HG03045 (cell line): ENCODE measurements around the gene U2AF2.
"Not testable (repeated sequence)": the region's sequence is repeated elsewhere in the genome, so short reads cannot be mapped to it uniquely, and the experiment has no call there.

Source experiments
- ATAC-seq: cut with Tn5 transposase; IDR thresholded peaks from one replicate; pipeline ENCODE4 v1.9.1; 2021; ENCODE audit warnings: mild to moderate bottlenecking, moderate library complexity; ENCODE audit not compliant: unreplicated experiment

Gene U2AF2

GRCh38 chr19:55700813-55701212 lies 46.0 kb downstream of the U2AF2 start:
- no peak for ATAC-seq

- no peak for ATAC-seq
These were observed 47.3 kb downstream of the U2AF2 start for GRCh38 chr19:55702131-55702627.

DNA sequence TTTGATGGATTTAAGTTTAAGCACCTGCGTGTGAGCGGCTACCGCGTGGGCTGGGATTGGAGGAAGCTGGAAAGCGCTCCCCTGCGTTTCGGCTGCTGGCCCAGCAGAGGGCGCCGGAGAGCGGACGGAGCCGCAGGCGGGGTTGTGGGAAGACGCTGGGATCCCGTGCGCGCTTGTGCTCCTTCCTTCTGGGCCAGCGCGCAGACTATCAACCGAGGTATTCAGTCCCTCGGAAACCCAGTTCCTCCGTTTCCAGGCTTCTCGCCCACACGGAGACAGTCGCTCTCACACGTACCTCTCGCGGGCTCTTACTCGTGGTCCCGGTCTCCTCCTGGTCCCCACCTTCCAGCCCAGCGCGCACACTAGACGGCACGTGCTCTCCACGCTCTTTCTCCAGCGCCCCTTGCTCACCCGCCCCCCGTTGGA lies 49.0 kb downstream of the U2AF2 start:
- no peak for ATAC-seq

DNA sequence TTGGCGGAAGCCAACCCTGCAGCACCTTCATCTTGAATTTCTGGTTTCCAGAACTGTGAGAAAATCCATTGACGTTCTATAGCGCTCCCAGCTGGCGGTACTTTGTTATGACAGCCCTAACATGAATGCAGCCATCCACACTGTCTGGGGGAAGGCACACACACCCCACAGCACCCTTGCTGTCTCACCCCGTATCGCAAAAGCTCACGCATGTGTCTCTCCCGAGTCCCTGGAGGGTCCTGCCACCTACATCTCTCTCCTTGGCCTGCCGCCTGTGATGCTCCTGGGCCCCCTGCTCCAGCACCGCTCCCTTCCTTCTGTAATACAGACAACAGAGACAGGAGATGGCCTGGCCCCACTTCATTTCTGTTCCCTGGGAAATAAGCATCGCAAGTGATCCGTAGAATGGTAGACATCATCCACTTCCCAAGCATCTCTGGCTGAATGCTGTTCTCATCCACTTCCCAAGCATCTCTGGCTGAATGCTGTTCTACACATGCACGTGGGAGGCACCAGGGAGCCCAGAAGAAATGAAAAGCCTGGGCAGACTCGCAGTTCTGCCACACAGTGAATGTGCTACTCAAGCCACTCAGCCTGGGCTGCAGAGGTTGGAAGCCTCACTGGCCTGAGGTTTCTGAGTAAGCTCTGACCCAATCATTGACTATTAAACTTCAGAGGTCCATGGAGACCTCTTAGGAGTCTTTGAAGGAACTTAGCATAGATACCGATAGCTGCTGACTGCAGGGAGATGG lies 49.8 kb downstream of the U2AF2 start:
- no peak for ATAC-seq

GRCh38 chr19:55705972-55706371 lies 51.1 kb downstream of the U2AF2 start:
- no peak for ATAC-seq

DNA sequence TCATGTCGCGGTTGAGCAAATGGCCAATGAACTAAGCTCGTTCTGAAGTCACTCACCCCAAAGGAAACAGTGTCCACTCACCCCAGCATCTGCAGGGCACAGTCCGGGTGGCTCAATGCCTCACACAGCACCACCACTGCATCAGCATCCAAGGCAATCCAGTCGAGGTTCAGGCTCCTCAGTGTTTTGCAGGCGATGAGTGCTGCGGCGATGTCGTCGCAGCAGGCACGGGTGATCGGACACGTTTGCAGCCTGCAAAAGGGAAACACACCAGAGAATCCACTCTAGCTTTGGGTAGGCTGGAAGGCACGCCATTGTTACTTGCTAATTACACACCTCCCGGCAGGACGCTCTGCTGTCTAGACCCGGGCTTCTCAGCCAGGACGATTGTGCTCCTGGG lies 56.9 kb downstream of the U2AF2 start:
- no peak for ATAC-seq

DNA sequence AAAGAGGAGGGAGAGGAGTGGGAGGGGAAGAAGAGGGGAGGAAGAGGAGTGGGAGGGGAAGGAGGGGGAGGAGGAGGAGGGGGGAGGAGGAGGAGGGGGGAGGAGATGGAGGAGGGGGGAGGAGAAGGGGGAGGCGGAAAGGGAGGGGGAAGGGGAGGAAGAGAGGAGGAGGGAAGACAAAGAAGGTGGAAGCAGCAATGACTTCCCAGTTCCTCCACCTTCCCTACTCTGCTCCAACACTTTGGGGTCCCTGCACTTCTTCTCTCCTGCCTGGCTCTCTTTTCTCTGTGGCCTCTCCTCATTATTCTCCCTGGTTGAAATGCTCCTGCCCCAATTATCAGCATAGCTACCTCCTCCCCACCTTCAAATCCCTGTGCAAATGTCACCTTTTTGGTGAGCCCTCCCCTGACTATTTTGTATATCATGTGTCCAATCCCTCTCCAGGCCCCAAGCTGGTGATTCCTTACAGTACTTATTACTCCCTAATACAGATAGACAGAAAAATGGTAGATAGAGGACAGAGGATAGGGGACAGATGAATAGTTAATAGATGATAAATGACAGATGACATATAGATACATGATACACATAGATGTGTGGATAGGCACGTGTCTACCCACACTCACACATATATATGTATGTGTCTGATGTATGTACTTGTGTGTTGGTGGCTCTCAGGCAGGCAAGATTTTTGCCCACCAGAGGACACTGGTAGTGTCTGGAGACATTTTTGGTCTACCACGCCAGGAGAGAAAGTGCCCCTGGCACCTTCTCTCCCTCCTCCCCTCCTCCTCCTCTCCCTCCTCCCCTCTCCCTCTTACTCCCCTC lies 58.2 kb downstream of the U2AF2 start:
- ATAC-seq = no peak

- no peak for ATAC-seq
These were observed 61.7 kb downstream of the U2AF2 start for GRCh38 chr19:55716531-55716930.

DNA sequence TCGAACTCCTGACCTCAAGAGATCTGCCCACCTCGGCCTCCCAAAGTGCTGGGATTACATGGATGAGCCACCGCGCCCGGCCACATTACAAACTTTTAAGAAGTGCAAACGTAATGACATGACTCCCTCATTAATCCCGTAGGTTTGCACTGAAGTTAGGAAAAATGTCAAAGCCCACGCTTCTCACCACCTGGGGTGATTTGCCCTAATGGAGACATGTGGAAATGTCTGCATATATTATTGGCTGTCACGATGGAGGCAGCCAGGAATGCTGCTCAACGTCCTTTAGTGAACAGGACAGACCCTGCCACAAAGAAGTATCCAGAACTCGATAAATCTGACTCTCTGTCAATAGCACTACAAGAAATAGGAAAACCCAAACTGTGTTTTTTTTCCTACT lies 62.4 kb downstream of the U2AF2 start:
- ATAC-seq = no peak

GRCh38 chr19:55717879-55718711 lies 63.3 kb downstream of the U2AF2 start:
- ATAC-seq = not testable (repeated sequence)

DNA sequence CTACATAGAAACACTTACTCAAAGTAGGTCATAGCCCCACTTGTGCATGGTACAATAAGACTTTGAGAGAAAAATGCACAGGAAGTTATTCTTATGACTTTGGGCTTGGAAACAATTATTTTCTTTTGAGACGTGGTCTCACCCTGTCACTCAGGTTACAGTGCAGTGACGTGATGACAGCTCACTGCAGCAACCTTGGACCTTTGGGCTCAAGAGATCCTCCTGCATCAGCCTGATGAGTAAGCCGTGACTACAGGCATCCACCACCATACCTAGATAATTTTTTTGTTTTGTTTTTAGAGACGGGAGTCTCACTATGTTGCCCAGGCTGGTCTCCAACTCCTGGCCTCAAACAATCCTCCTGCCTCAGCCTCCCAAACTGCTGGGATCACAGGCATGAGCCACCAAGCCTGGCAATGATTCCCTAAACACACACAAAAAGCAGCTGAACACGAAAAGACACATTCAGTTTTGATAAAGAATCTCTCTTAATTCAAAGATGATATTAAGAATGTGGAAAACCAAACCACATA lies 65.4 kb downstream of the U2AF2 start:
- no peak for ATAC-seq

DNA sequence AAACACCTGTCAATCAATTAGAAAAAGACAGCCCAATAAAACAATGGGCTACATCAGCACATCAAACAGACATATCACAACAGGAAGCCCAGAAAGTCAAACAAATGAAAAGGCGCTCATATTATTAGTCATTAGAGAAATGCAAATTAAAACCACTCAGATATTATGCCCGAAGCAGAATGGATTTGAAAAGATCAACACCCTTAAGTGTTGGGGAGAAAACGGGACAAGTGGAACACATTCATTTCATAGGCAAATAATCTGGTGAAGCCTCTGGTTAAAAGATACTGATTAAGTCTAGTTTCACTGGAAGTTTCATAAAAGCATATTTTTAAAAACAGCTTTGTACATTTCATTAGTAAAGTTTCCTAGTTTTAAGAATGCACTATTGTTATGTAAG lies 66.0 kb downstream of the U2AF2 start:
- ATAC-seq = no peak

DNA sequence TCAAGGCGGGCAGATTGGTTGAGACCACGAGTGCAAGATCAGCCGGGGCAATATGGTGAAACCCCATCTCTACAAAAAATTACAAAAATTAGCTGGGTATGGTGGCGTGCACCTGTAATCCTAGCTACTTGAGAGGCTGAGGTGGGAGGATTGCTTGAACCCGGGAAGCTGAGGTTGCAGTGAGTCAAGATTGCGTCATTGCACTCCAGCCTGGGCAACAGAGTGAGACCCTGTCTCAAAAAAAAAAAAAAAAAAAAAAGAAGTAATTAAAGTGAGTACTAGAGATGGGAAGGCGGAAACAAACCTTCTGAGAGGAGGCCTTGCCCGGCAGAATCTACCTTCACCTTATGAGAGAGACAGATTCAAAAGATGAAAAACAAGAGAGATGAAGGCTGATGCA lies 68.7 kb downstream of the U2AF2 start:
- no peak for ATAC-seq
